Endothelial cell of umbilical vein (primary cell): Measurements from ENCODE around the gene TUSC2. TPM values are rescaled to one million over a fixed set of nuclear protein-coding genes. Genes with fewer than 3 reads are reported as not detected.

Source experiments
- BruUV-seq: library from RNA; stranded (reverse); fragments of 400-500 nt; replicated peaks from 2 replicates; lab custom pipeline; 2021; lab: Mats Ljungman, UMichigan
- CTCF ChIA-PET: fragments of 300-600, 350-600 bp; sonication (Branson Sonifier 250); formaldehyde crosslinking; loops from one replicate; lab custom pipeline; 2021; ENCODE audit warnings: antibody characterized with exemption, inconsistent platforms; lab: Charles Lee
- POLR2A ChIA-PET: fragments of 300-600, 350-600 bp; sonication (Branson Sonifier 250); formaldehyde crosslinking; loops from one replicate; lab custom pipeline; 2021; ENCODE audit warnings: antibody characterized with exemption, inconsistent platforms; lab: Charles Lee
- DNase-seq: peaks from one replicate; pipeline ENCODE4 v3.0.0-alpha.2; 2011; ENCODE audit warnings: low read depth, low spot score
- FAIRE-seq: peaks from 2 replicates; lab custom pipeline; 2011; peaks lifted over from hg19 to GRCh38; lab: Jason Lieb, UNC
- H2AFZ ChIP-seq: 2 replicates; pipeline ENCODE4 v1.6.0; 2012; ENCODE audit warnings: low read depth, low read length, control low read depth, inconsistent platforms
- H3K27ac ChIP-seq: 2 replicates; pipeline ENCODE4 v1.5.1; 2011; ENCODE audit warnings: low read depth, mild to moderate bottlenecking, control low read depth, low read length, moderate library complexity; ENCODE audit not compliant: insufficient read depth
- H3K27me3 ChIP-seq, 2 experiments: 2 replicates each; pipeline versions ENCODE4 v1.6.0 to v1.6.1; 2011; ENCODE audit warnings: low read length in 2 of 2, mixed read lengths in 1 of 2; ENCODE audit not compliant: control insufficient read depth in 2 of 2, insufficient read depth in 2 of 2
- H3K36me3 ChIP-seq, 2 experiments: 2 replicates in 1 of 2; 3 replicates in 1 of 2; pipeline ENCODE4 v1.5.1; 2011; ENCODE audit warnings: low read length in 2 of 2, mild to moderate bottlenecking in 1 of 2, moderate library complexity in 1 of 2; ENCODE audit not compliant: control insufficient read depth in 2 of 2, insufficient read depth in 2 of 2; ENCODE audit errors: extremely low read depth in 1 of 2
- H3K4me1 ChIP-seq: 3 replicates; pipeline ENCODE4 v1.5.1; 2011; ENCODE audit warnings: mild to moderate bottlenecking, low read length; ENCODE audit not compliant: control insufficient read depth, insufficient read depth; ENCODE audit errors: extremely low read depth
- H3K4me2 ChIP-seq: 2 replicates; pipeline ENCODE4 v1.6.1; 2011; ENCODE audit warnings: low read length, control low read depth, mixed read lengths; ENCODE audit not compliant: insufficient read depth
- H3K4me3 ChIP-seq, 3 experiments: fragments of 200-600 bp in 1 of 3; sonication (generic), shearing (Covaris generic) in 1 of 3; replicated peaks in 1 of 3; 2 replicates each; pipeline ENCODE4 v1.5.1; 2011 to 2016; ENCODE audit warnings: control low read depth in 3 of 3, low read length in 3 of 3, mild to moderate bottlenecking in 2 of 3, inconsistent platforms in 1 of 3, low read depth in 1 of 3, moderate library complexity in 1 of 3; ENCODE audit not compliant: insufficient read depth in 1 of 3
- H3K79me2 ChIP-seq: 2 replicates; pipeline ENCODE4 v1.6.0; 2012; ENCODE audit warnings: low read length, inconsistent platforms; ENCODE audit not compliant: control insufficient read depth, insufficient read depth
- H3K9ac ChIP-seq: replicated peaks from 2 replicates; pipeline ENCODE3; 2011; ENCODE audit warnings: low read length, control low read depth; ENCODE audit not compliant: insufficient read depth; ENCODE audit errors: extremely low read depth
- H3K9me1 ChIP-seq: replicated peaks from 3 replicates; pipeline ENCODE4 v1.6.0; 2011; ENCODE audit warnings: mild to moderate bottlenecking, low read length; ENCODE audit not compliant: control insufficient read depth, insufficient read depth; ENCODE audit errors: extremely low read depth
- H3K9me3 ChIP-seq: replicated peaks from 2 replicates; pipeline ENCODE4 v1.5.1; 2012; ENCODE audit warnings: low read length, inconsistent platforms; ENCODE audit not compliant: control insufficient read depth, insufficient read depth
- H4K20me1 ChIP-seq: replicated peaks from 2 replicates; pipeline ENCODE3; 2011; ENCODE audit warnings: mild to moderate bottlenecking, low read length; ENCODE audit not compliant: control insufficient read depth, insufficient read depth; ENCODE audit errors: extremely low read depth
- EZH2 ChIP-seq: IDR thresholded peaks from 2 replicates; pipeline ENCODE4 v1.6.1; 2012; ENCODE audit warnings: borderline replicate concordance, low read depth, mild to moderate bottlenecking, moderate library complexity, low read length, inconsistent platforms; ENCODE audit not compliant: severe bottlenecking
- FOS ChIP-seq: IDR thresholded peaks from 2 replicates; pipeline ENCODE4 v1.6.1; 2011; ENCODE audit warnings: mild to moderate bottlenecking, low read length, moderate library complexity, borderline replicate concordance; ENCODE audit not compliant: insufficient read depth
- GATA2 ChIP-seq: IDR thresholded peaks from 2 replicates; pipeline ENCODE4 v1.7.0; 2011; ENCODE audit warnings: low read depth, mild to moderate bottlenecking, moderate library complexity, mixed read lengths, low read length; ENCODE audit not compliant: insufficient read length, insufficient read depth
- JUN ChIP-seq: IDR thresholded peaks from 2 replicates; pipeline ENCODE4 v1.6.1; 2011; ENCODE audit warnings: borderline replicate concordance, low read depth; ENCODE audit not compliant: insufficient read length, insufficient read depth
- MYC ChIP-seq: IDR thresholded peaks from one replicate; pipeline ENCODE4 v1.6.1; 2011; ENCODE audit warnings: mild to moderate bottlenecking, low read depth, low read length
- POLR2A ChIP-seq: IDR thresholded peaks from 2 replicates; pipeline ENCODE4 v1.6.1; 2012; ENCODE audit warnings: low read depth, mild to moderate bottlenecking, control low read depth, low read length
- POLR2AphosphoS5 ChIP-seq: IDR thresholded peaks from 2 replicates; pipeline ENCODE4 v1.6.1; 2012; ENCODE audit warnings: low read depth, mild to moderate bottlenecking, control low read depth, low read length, moderate library complexity; ENCODE audit not compliant: insufficient read depth
- dilution Hi-C: fragments of 300-500 bp; cut with MboI; formaldehyde crosslinking; loops from one replicate; pipeline ENCODE4 v1.15.0; 2019; ENCODE audit warnings: low sequenced_read_pairs; ENCODE audit not compliant: extremely low pct_ligation_motif_present
- intact Hi-C: fragments of 100-400 bp; cut with micrococcal nuclease; formaldehyde crosslinking; loops from one replicate; pipeline ENCODE4 v1.10.0; 2022
- polyA plus RNA-seq, 4 experiments: library from polyadenylated mRNA; depleted of rRNA in 3 of 4; stranded (reverse) in 3 of 4; unstranded in 1 of 4; fragments of >200 nt; gene quantifications; 2 replicates each; pipeline versions ENCODE4 v1.2.1 to v1.2.3, GENCODE V29; 2011 to 2012; ENCODE audit warnings: missing spikeins in 1 of 4
- total RNA-seq: library from RNA; stranded (reverse); gene quantifications from 2 replicates; pipeline ENCODE4 v1.2.3, GENCODE V29; 2021
- TF ChIP-seq, protein P1 (sequence below): IDR thresholded peaks from 2 replicates; pipeline ENCODE4 v1.6.1; 2011; ENCODE audit not compliant: insufficient read depth, insufficient read length

TUSC2 gene
- total and polyA plus RNA-seq, 2 donors (not counting 3 experiments of a cell fraction or from before 2014, with no cell fraction given): 30.0 to 89.0 TPM

DNA sequence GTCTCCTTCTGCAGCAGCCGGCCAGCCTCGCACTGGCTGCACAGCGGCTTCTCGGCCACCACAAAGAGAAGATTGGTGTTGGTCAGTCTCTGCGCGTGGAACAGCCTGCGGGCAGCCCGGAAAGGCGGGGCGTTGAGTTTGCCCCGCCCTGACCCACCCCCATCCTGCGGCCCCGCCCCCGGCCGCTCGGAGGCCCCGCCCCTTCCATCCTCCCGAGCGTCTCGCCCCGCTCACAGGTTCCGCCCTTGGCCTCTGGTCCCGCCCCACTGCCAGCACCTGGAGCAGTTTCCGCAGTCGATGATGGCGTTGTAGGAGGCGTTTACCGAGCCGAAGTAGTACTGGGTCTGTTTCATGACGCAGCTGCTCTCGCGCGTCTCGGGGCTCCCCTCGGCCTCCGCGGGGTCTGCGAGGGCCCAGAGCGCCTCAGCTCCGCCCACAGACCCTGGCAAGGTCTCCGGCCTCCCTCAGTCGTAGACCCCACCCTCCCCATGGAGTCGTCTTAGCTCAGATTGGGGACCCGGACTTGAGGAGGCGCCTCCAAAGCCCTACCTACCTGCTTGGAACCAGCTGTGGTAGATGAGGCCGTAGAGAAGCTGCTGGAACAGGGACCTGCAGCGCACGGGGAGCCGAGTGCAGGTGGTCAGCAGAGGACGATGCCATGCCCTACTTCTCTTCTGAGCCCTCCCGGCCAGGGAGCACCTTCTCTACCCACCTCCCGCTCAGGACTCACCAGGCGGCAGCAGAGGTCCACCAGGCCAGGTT is 37.2 kb upstream of the TUSC2 start:
- no TSS peak for BruUV-seq

DNA sequence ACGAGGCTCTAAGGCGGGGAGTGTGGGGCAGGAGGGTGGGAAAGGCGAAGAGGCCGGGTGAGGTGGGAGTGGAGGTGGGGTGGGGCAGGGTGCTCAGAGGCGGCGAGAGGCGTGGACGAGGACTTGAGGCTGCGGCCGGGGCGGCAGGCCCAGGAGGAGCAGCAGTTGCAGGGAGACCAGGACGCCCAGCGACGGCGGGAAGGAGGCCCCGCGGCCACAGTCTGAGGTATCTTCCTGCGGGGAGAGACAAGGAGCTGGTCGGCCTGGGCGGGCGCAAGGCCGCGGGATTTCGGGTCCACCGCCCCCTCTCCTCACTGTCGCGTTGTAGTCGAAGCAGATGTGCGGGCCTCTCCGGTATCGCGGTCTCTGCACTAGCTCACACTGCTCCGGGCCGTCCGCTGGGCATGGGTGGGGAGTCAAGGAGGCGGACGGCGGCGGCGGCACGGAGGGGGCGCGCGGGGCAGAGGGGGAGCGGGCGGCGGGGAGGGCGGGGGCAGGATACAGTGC is 36.6 kb upstream of the TUSC2 start:
- no TSS peak for BruUV-seq
- no peaks in the 10 kb centered on the region for H3K79me2 ChIP-seq
- H3K4me3 ChIP-seq: peak overlapping the region in 2 of 3 experiments; percentile 23 to 31
- intact Hi-C loops (no loop called here), dilution Hi-C loops (no loop called here)
- H3K4me2 ChIP-seq: peak overlapping the region; percentile 57
- H4K20me1 ChIP-seq: no peaks in the 10 kb centered on the region
- H3K27me3 ChIP-seq: peaks cover 3% of the 10 kb centered on the region in 2 experiments
- no peaks in the 10 kb centered on the region for H3K9me1 ChIP-seq
- no peaks in the 10 kb centered on the region for H3K36me3 ChIP-seq
- H3K9me3 ChIP-seq: no peaks in the 10 kb centered on the region
- DNase-seq: no peak
- peak overlapping the region; percentile 61 for H2AFZ ChIP-seq
- ChIA-PET CTCF (interaction anchor here (0.6 to 1.3 kb wide), 4 partner anchors 14 to 178 kb away, joined by 3 read pairs; partner anchors contain the start of genes CYB561D2 and NPRL2), POLR2A (interaction anchor here (1.2 kb wide), 1 partner anchor 1022 kb away, joined by 5 read pairs; no protein-coding TSS in a partner anchor)
- no peak overlapping the region for H3K9ac ChIP-seq
- FAIRE-seq: no peak
- H3K4me1 ChIP-seq: peaks cover 6% of the 10 kb centered on the region
- H3K27ac ChIP-seq: no peak overlapping the region
- no peak for TF ChIP-seq JUN
- no peak for TF ChIP-seq MYC
- TF ChIP-seq, protein P1, sequence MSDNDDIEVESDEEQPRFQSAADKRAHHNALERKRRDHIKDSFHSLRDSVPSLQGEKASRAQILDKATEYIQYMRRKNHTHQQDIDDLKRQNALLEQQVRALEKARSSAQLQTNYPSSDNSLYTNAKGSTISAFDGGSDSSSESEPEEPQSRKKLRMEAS: no peak

More for the DNA sequence above, 37.2 kb upstream of the TUSC2 start:
- Histone ChIP-seq H3K4me2 (peak overlapping the region; percentile 59), H3K27ac (no peak overlapping the region), H4K20me1 (no peaks in the 10 kb centered on the region), H3K4me3 (peak overlapping the region; percentile 23 to 31 (median 25)), H3K4me1 (peaks cover 4% of the 10 kb centered on the region), H3K9me3 (no peaks in the 10 kb centered on the region), H3K9me1 (no peaks in the 10 kb centered on the region), H3K79me2 (no peaks in the 10 kb centered on the region), H3K36me3 (no peaks in the 10 kb centered on the region), H3K9ac (peak overlapping the region; percentile 20), H3K27me3 (peaks cover 3% of the 10 kb centered on the region in 2 experiments), H2AFZ (peak overlapping the region; percentile 97)
- intact Hi-C loops (no loop called here), dilution Hi-C loops (no loop called here)
- TF ChIP-seq POLR2A (no peak), FOS (no peak), POLR2AphosphoS5 (peak; percentile 41), GATA2 (no peak), MYC (no peak), EZH2 (no peak)
- TF ChIP-seq, protein P1: no peak
- FAIRE-seq: peak; percentile 86
- POLR2A ChIA-PET: interaction anchor here (1.2 kb wide), 1 partner anchor 1021 kb away, joined by 5 read pairs; no protein-coding TSS in a partner anchor
- CTCF ChIA-PET: interaction anchor here (0.9 to 1.3 kb wide), 3 partner anchors 15 to 177 kb away, joined by 3 read pairs; partner anchors contain the start of genes CYB561D2 and NPRL2
- DNase-seq: peak; percentile 67
